ENCODE data around the gene CBX6.

- TF ChIP-seq REST (tag by site-specific recombination; IDR thresholded peaks at IDR 0.05) = no peak
- no peak for TF ChIP-seq ZBTB21 (tag by site-specific recombination; IDR thresholded peaks at IDR 0.05)
- no peak for TF ChIP-seq KLF16 (tag by site-specific recombination; IDR thresholded peaks at IDR 0.05)
- TF ChIP-seq CTCF (tag by site-specific recombination; IDR thresholded peaks at IDR 0.05) = no peak
- TF ChIP-seq ZNF580 (tag by site-specific recombination; IDR thresholded peaks at IDR 0.05) = no peak
- no peak for TF ChIP-seq ZNF830 (tag by site-specific recombination; IDR thresholded peaks at IDR 0.05; ENCODE audit: low read depth)
Measured at GRCh38 chr22:38834991-38835390, 37.0 kb downstream of the CBX6 start.

Data from HEK293 (cell line).